Measurements from ENCODE around the gene IWS1.
"Not testable (repeated sequence)": the region's sequence is repeated elsewhere in the genome, so short reads cannot be mapped to it uniquely, and the experiment has no call there.

The IWS1 gene

DNA sequence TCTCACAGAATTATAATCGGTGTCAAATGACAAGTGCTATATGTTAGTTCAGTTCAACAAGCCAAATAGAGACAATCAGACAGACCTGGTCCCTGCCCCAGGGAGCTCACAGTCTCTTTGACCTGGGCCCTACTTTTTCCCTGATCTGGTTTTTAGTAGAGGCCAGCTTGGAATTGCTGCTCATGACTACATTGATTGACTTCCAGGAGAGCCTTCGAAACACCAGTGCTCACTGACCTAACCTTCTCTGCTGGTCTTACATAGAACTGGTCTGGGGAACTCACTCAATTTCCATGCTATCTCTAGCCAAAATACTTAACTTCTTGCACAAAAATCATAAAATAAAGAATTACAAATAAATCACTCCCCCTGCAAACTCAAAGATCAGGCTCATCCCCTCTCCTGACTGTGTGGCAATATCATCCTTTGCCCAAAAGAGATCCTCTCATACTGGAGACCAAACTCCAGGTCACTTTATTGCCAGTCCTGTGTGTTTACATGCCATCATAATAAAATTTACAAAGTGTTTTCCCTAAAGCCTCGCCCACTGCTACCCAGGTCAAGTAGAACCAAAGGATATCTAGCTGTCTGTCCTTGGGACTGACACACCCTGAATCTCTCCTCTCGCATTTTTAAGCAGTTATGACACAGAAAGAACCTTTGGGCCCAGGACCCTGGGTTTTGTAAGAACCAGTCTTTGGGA lies 54.9 kb downstream of the IWS1 start:
- DNase-seq (ENCODE audit: low read depth, low spot score), result no peak
- no peak overlapping the region for H3K4me3 ChIP-seq (ENCODE audit: low read length)

GRCh38 chr2:127469974-127470373 lies 56.3 kb downstream of the IWS1 start:
- DNase-seq (ENCODE audit: low read depth, low spot score), result no peak
- H3K4me3 ChIP-seq (ENCODE audit: low read length), result no peak overlapping the region

DNA sequence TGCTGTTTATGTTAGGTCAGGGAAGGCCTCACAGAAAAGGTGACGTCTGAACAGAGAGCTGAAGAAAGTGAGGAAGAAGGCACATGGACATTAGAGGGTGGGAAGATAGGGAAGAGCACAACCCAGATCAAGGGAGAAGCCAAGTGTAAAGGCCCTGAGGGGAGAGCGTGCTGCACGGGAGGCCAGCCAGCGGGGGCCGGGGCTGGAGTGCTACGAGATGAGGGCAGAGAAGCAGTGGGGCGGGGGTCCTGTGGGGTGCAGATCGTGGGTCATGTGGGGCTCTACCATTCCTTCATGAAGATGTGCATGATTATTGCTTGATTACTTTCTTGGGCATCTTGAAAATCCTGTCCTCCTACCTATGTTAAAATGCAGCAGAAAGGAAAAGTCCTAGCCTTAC lies 57.2 kb downstream of the IWS1 start:
- no peak for DNase-seq (ENCODE audit: low read depth, low spot score)
- H3K4me3 ChIP-seq (ENCODE audit: low read length), result no peak overlapping the region

GRCh38 chr2:127465258-127465657 lies 61.0 kb downstream of the IWS1 start:
- DNase-seq (ENCODE audit: low read depth, low spot score), result no peak
- H3K4me3 ChIP-seq (ENCODE audit: low read length), result no peak overlapping the region

- H3K4me3 ChIP-seq (ENCODE audit: low read length), result no peak overlapping the region
- no peak for DNase-seq (ENCODE audit: low read depth, low spot score)
Measured at GRCh38 chr2:127464470-127465257, 61.6 kb downstream of the IWS1 start.

DNA sequence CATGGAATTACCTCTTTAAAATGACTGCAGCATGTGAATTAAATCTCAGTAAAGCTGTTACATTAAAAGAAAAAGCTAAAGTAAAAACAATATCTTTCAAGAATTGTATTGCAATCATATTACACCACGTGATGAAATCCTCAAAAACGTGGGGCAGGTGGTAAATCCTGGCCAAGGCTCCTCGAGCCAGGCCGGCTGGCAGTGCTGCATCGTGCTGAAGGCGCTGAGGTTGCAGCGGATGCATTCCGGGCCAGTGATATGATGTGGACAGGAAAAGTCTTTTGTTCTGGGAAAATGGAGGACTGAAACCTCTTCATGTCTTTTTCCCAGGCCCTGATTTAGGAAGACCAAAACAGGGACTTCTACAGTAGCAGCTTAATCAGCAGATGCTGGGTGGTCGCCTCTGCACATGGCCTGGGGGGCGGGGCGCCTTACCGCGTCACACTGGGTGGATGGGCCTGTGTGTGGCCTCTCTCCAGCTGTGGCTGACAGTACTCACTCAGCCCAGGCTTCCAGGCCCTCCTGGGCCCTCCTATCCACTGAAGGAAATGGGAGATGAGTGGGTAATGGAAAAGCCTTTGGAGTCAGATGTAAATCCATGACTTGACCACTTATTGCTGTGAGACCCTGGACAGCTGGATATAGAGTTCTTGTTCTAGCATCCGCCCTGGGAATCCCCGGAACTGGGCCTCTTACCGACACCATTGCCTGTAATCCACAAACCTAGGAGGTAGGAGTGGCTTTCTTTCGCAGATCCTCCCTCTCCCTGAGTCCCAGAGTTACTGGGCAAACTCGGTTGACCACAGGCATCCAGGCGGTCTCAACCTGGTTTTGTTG lies 62.9 kb downstream of the IWS1 start:
- no peak for DNase-seq (ENCODE audit: low read depth, low spot score)
- H3K4me3 ChIP-seq (ENCODE audit: low read length), result no peak overlapping the region

GRCh38 chr2:127462461-127462860 lies 63.8 kb downstream of the IWS1 start:
- no peak for DNase-seq (ENCODE audit: low read depth, low spot score)
- H3K4me3 ChIP-seq (ENCODE audit: low read length), result no peak overlapping the region

DNA sequence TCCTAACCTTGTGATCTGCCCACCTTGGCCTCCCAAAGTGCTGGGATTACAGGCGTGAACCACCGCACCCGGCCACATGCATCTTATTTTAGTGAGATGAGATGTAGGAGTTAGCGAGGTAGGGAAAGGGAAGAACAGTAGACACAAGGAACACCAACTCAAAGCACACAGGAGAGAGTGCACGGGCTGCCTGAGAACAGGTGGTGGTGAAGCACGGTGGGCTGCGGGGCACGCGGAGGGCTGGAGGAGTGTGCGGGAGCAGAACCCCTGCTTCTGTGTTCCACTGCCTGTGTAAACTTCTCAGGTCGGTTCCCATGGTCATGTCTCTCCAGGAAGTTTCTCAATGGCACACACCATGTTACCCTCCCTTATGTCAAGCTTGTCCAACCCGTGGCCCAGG lies 69.3 kb downstream of the IWS1 start:
- no peak overlapping the region for H3K4me3 ChIP-seq (ENCODE audit: low read length)
- no peak for DNase-seq (ENCODE audit: low read depth, low spot score)

- no peak for DNase-seq (ENCODE audit: low read depth, low spot score)
- no peak overlapping the region for H3K4me3 ChIP-seq (ENCODE audit: low read length)
Measured at GRCh38 chr2:127455566-127456493, 70.5 kb downstream of the IWS1 start.

- no peak overlapping the region for H3K4me3 ChIP-seq (ENCODE audit: low read length)
- DNase-seq (ENCODE audit: low read depth, low spot score), result no peak
Measured at GRCh38 chr2:127454595-127455565, 71.4 kb downstream of the IWS1 start.

DNA sequence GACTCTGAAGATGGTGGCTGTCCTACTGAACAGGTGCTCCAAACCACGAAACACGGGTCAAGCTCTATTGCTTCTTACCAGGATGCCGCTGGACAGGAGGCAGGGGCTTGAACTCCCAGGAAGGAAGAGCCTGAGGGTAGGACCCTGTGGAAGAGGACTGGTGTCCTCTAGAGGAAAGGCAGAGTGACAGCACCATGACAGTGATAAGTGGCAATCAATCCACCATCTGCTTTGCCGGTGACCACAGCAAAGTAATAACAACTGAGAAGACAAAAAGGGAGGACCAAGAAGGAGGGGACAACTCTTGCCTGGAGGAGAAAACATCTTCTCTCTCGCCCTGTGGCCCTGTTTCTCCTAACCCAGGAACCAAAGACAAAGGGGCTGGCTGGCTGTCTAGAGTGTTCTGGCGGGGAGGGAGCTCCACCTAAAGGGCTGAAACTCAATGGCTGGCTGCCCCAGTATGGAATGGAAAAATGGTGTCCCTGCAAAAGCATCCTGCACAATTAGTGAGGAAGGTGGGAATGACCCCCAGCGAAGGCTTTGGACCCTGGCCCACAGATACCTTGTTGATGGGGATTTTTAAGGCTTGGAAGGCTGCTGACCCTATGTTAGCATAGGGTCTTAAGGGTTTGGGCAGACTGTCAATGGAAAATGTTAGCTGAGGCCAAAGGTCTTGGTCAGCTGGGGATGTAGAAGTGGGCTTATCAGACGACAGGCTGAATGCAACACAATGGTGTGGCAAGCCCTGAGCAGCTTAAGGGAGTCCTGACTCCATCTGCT lies 72.7 kb downstream of the IWS1 start:
- peak; percentile 10 for DNase-seq (ENCODE audit: low read depth, low spot score)
- no peak overlapping the region for H3K4me3 ChIP-seq (ENCODE audit: low read length)

- DNase-seq (ENCODE audit: low read depth, low spot score), result no peak
- no peak overlapping the region for H3K4me3 ChIP-seq (ENCODE audit: low read length)
Measured at GRCh38 chr2:127453013-127453391, 73.3 kb downstream of the IWS1 start.

DNA sequence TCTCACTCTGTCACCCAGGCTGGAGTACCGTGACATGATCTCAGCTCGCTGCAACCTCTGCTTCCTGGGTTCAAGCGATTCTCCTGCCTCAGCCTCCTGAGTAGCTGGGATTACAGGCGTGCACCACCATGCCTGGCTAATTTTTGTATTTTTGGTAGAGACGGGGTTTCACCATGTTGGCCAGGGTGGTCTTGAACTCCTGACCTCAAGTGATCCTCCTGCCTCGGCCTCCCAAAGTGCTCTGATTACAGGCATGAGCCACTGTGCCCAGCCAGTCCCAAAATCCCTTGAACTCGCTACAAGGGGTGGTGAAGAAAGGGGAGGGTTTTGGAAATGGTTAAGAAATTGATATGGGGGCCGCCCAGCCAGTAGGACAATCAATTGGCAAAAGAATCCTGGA lies 73.9 kb downstream of the IWS1 start:
- H3K4me3 ChIP-seq (ENCODE audit: low read length), result not testable (repeated sequence)

DNA sequence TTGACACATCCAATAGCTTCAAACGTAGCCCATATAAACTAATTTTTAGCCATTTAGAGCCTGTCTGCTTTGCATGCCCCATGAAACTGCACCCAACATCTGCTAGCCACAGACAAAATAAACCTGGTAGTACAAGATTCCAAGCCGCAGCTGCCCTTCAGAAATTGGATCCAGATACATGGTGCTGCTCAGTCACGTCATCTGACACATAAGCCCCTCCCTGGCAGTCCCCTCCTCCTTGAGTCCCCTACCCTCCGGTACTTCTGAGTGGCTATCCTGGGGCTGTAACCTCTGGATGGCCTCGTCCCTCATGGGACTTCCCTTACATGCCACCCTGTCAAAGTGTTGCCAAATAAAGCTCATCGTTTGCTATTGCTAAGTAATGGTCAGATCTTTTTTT lies 74.3 kb downstream of the IWS1 start:
- no peak for DNase-seq (ENCODE audit: low read depth, low spot score)

More for the DNA sequence above, 73.9 kb downstream of the IWS1 start:
- DNase-seq (ENCODE audit: low read depth, low spot score), result not testable (repeated sequence)

GRCh38 chr2:127449898-127450297 lies 76.4 kb downstream of the IWS1 start:
- H3K4me3 ChIP-seq (ENCODE audit: low read length), result no peak overlapping the region
- no peak for DNase-seq (ENCODE audit: low read depth, low spot score)

More for the DNA sequence above, 74.3 kb downstream of the IWS1 start:
- no peak overlapping the region for H3K4me3 ChIP-seq (ENCODE audit: low read length)

GRCh38 chr2:127449414-127449813 lies 76.9 kb downstream of the IWS1 start:
- DNase-seq (ENCODE audit: low read depth, low spot score), result no peak
- no peak overlapping the region for H3K4me3 ChIP-seq (ENCODE audit: low read length)

GRCh38 chr2:127448526-127448925 lies 77.8 kb downstream of the IWS1 start:
- H3K4me3 ChIP-seq (ENCODE audit: low read length), result no peak overlapping the region
- DNase-seq (ENCODE audit: low read depth, low spot score), result no peak
